SK-N-SH (cell line): ENCODE data around the gene CHPF.

Experiments used
- EZH2phosphoT487 ChIP-seq: fragments of 200-600 bp; sonication (generic); IDR thresholded peaks from 2 replicates; pipeline ENCODE4 v1.6.1; 2017; ENCODE audit warnings: low read depth, mixed run types, mild to moderate bottlenecking, antibody characterized with exemption, moderate library complexity, borderline replicate concordance
- JUND ChIP-seq: IDR thresholded peaks from 2 replicates; pipeline ENCODE4 v1.4.0; 2012
- PBX3 ChIP-seq: IDR thresholded peaks from 2 replicates; pipeline ENCODE4; 2012
- POLR2AphosphoS5 ChIP-seq: IDR thresholded peaks from 2 replicates; pipeline ENCODE4 v1.6.1; 2012; ENCODE audit warnings: low read depth, low read length
- RFX5 ChIP-seq: IDR thresholded peaks from 2 replicates; pipeline ENCODE4 v1.6.1; 2012; ENCODE audit warnings: mild to moderate bottlenecking, improper control_type of control experiment, low read length
- SMC3 ChIP-seq: IDR thresholded peaks from 2 replicates; pipeline ENCODE4 v1.6.1; 2012; ENCODE audit warnings: low read depth, low read length, improper control_type of control experiment

- TF ChIP-seq EZH2phosphoT487 (no peak), JUND (no peak), RFX5 (no peak), PBX3 (no peak), SMC3 (no peak), POLR2AphosphoS5 (no peak)
These were observed 51.0 kb downstream of the CHPF start for GRCh38 chr2:219492575-219492974.
